ENCODE data around the gene RBP3. TPM values are rescaled to one million over a fixed set of nuclear protein-coding genes. Genes with fewer than 3 reads are reported as not detected.

The RBP3 gene
- total and polyA plus RNA-seq, 4 donors = not detected

GRCh38 chr10:47315421-47315820, 32.7 kb upstream of the RBP3 start:
- H3K9me3 ChIP-seq (ENCODE audit: control insufficient read depth in 4 of 4, low read length in 3 of 4) = no peaks in the 10 kb centered on the region
- TF ChIP-seq JUND (IDR thresholded peaks at IDR 0.05) (no peak), YY1 (IDR thresholded peaks at IDR 0.05) (no peak), REST (IDR thresholded peaks at IDR 0.05) (no peak), GABPA (IDR thresholded peaks at IDR 0.05 in 1 of 2, conservative IDR thresholded peaks at IDR 0.05 in 1 of 2) (no peak), ZBTB33 (IDR thresholded peaks at IDR 0.05) (no peak), RAD21 (IDR thresholded peaks at IDR 0.05) (no peak), TAF1 (conservative IDR thresholded peaks at IDR 0.05) (no peak), HNF4A (conservative IDR thresholded peaks at IDR 0.05) (no peak), EGR1 (IDR thresholded peaks at IDR 0.05; ENCODE audit: low read depth in 2 of 2) (no peak), SP1 (IDR thresholded peaks at IDR 0.05) (no peak), FOXA1 (IDR thresholded peaks at IDR 0.05) (no peak), HNF4G (IDR thresholded peaks at IDR 0.05) (no peak), FOXA2 (IDR thresholded peaks at IDR 0.05) (no peak), NR2F2 (IDR thresholded peaks at IDR 0.05) (no peak), RXRA (IDR thresholded peaks at IDR 0.05) (no peak)
- TF ChIP-seq, protein P1, sequence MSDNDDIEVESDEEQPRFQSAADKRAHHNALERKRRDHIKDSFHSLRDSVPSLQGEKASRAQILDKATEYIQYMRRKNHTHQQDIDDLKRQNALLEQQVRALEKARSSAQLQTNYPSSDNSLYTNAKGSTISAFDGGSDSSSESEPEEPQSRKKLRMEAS (IDR thresholded peaks at IDR 0.05) = no peak
- TF ChIP-seq, protein P2, sequence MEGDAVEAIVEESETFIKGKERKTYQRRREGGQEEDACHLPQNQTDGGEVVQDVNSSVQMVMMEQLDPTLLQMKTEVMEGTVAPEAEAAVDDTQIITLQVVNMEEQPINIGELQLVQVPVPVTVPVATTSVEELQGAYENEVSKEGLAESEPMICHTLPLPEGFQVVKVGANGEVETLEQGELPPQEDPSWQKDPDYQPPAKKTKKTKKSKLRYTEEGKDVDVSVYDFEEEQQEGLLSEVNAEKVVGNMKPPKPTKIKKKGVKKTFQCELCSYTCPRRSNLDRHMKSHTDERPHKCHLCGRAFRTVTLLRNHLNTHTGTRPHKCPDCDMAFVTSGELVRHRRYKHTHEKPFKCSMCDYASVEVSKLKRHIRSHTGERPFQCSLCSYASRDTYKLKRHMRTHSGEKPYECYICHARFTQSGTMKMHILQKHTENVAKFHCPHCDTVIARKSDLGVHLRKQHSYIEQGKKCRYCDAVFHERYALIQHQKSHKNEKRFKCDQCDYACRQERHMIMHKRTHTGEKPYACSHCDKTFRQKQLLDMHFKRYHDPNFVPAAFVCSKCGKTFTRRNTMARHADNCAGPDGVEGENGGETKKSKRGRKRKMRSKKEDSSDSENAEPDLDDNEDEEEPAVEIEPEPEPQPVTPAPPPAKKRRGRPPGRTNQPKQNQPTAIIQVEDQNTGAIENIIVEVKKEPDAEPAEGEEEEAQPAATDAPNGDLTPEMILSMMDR (IDR thresholded peaks at IDR 0.05; ENCODE audit: low read depth, low read length, missing input control) = no peak
- TF ChIP-seq, protein P3, sequence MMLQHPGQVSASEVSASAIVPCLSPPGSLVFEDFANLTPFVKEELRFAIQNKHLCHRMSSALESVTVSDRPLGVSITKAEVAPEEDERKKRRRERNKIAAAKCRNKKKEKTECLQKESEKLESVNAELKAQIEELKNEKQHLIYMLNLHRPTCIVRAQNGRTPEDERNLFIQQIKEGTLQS (IDR thresholded peaks at IDR 0.05) = no peak
- H3K4me1 ChIP-seq (ENCODE audit: control insufficient read depth in 4 of 4, insufficient read depth in 4 of 4, low read length in 3 of 4) = no peaks in the 10 kb centered on the region
- 96% methylated on average over 2 of the region's 2 CpGs for WGBS
- no peaks in the 10 kb centered on the region for H3K27me3 ChIP-seq (ENCODE audit: control insufficient read depth in 4 of 4, insufficient read depth in 4 of 4, low read length in 3 of 4)
- DNase-seq (ENCODE audit: low spot score) = no peak
- H3K4me3 ChIP-seq (ENCODE audit: low read depth in 1 of 3, low read length in 3 of 3) = no peak overlapping the region
- H3K36me3 ChIP-seq (ENCODE audit: control insufficient read depth in 4 of 4, insufficient read depth in 3 of 4, low read depth in 1 of 4, low read length in 3 of 4) = no peaks in the 10 kb centered on the region
- no peak overlapping the region for H3K9ac ChIP-seq (ENCODE audit: low read depth in 1 of 2, low read length in 2 of 2)
- H3K27ac ChIP-seq (ENCODE audit: low read depth in 1 of 2, low read length in 2 of 2) = no peak overlapping the region
